Measurements from ENCODE around the gene RAPGEF4. TPM values are rescaled to one million over a fixed set of nuclear protein-coding genes. Genes with fewer than 3 reads are reported as not detected.

RAPGEF4 gene
- total RNA-seq, 1 donor from 2014 or later, result 0.73 TPM

- intact Hi-C loops (cut with micrococcal nuclease), result no loop called here
Observed at GRCh38 chr2:172856606-172857005, 121.0 kb downstream of the RAPGEF4 start.

- intact Hi-C loops (cut with micrococcal nuclease), result no loop called here
Observed at GRCh38 chr2:172858473-172858745, 122.8 kb downstream of the RAPGEF4 start.

GRCh38 chr2:172859581-172860335 is 124.1 kb downstream of the RAPGEF4 start:
- intact Hi-C loops (cut with micrococcal nuclease), result no loop called here

- intact Hi-C loops (cut with micrococcal nuclease), result no loop called here
Observed at GRCh38 chr2:172860336-172860707, 124.7 kb downstream of the RAPGEF4 start.

- intact Hi-C loops (cut with micrococcal nuclease), result no loop called here
Observed at GRCh38 chr2:172861098-172861497, 125.5 kb downstream of the RAPGEF4 start.

- intact Hi-C loops (cut with micrococcal nuclease), result no loop called here
Observed at GRCh38 chr2:172861656-172862476, 126.2 kb downstream of the RAPGEF4 start.

- intact Hi-C loops (cut with micrococcal nuclease), result no loop called here
Observed at GRCh38 chr2:172863341-172863740, 127.7 kb downstream of the RAPGEF4 start.

GRCh38 chr2:172864182-172864581 is 128.5 kb downstream of the RAPGEF4 start:
- intact Hi-C loops (cut with micrococcal nuclease), result loop anchor here (2.0 kb wide), 1 partner anchor 69 kb away; no protein-coding TSS in a partner anchor

- intact Hi-C loops (cut with micrococcal nuclease), result loop anchor here (2.0 kb wide), 1 partner anchor 67 kb away; no protein-coding TSS in a partner anchor
Observed at GRCh38 chr2:172865422-172865821, 129.8 kb downstream of the RAPGEF4 start.

GRCh38 chr2:172869861-172870260 is 134.2 kb downstream of the RAPGEF4 start:
- intact Hi-C loops (cut with micrococcal nuclease), result no loop called here

GRCh38 chr2:172870396-172870795 is 134.8 kb downstream of the RAPGEF4 start:
- intact Hi-C loops (cut with micrococcal nuclease), result no loop called here

GRCh38 chr2:172877826-172878225 is 142.2 kb downstream of the RAPGEF4 start:
- intact Hi-C loops (cut with micrococcal nuclease), result no loop called here

GRCh38 chr2:172878260-172878659 is 142.6 kb downstream of the RAPGEF4 start:
- intact Hi-C loops (cut with micrococcal nuclease), result no loop called here

- intact Hi-C loops (cut with micrococcal nuclease), result no loop called here
Observed at GRCh38 chr2:172884336-172884735, 148.7 kb downstream of the RAPGEF4 start.

GRCh38 chr2:172885996-172886395 is 150.4 kb downstream of the RAPGEF4 start:
- intact Hi-C loops (cut with micrococcal nuclease), result no loop called here

- intact Hi-C loops (cut with micrococcal nuclease), result no loop called here
Observed at GRCh38 chr2:172887280-172887679, 151.6 kb downstream of the RAPGEF4 start.

- intact Hi-C loops (cut with micrococcal nuclease), result no loop called here
Observed at GRCh38 chr2:172888714-172889669, 153.3 kb downstream of the RAPGEF4 start.

GRCh38 chr2:172889768-172890430 is 154.3 kb downstream of the RAPGEF4 start:
- intact Hi-C loops (cut with micrococcal nuclease), result no loop called here

- intact Hi-C loops (cut with micrococcal nuclease), result no loop called here
Observed at GRCh38 chr2:172893111-172893510, 157.5 kb downstream of the RAPGEF4 start.

GRCh38 chr2:172893671-172894070 is 158.0 kb downstream of the RAPGEF4 start:
- intact Hi-C loops (cut with micrococcal nuclease), result no loop called here
